Astrocyte (in vitro differentiated cells and primary cell): ENCODE results near the gene IL9R. TPM values are rescaled to one million over a fixed set of nuclear protein-coding genes. Genes with fewer than 3 reads are reported as not detected.

ENCODE experiments used
- DNase-seq: peaks from one replicate; pipeline ENCODE4 v3.0.0-alpha.2; 2010; ENCODE audit warnings: low read depth
- FAIRE-seq: peaks from 2 replicates; lab custom pipeline; 2011; peaks lifted over from hg19 to GRCh38; lab: Jason Lieb, UNC
- H2AFZ ChIP-seq: 2 replicates; pipeline ENCODE4 v1.6.0; 2012; ENCODE audit warnings: low read depth, low read length, inconsistent platforms
- H3K27ac ChIP-seq: 2 replicates; pipeline ENCODE4 v1.5.1; 2011; ENCODE audit warnings: low read depth, low read length, inconsistent platforms
- H3K27me3 ChIP-seq: 2 replicates; pipeline ENCODE4 v1.6.0; 2011; ENCODE audit warnings: low read length, inconsistent platforms; ENCODE audit not compliant: insufficient read depth
- H3K36me3 ChIP-seq: 2 replicates; pipeline ENCODE4 v1.5.1; 2011; ENCODE audit warnings: low read length, inconsistent platforms; ENCODE audit not compliant: insufficient read depth
- H3K4me1 ChIP-seq: 2 replicates; pipeline ENCODE4 v1.5.1; 2011; ENCODE audit warnings: low read length, inconsistent platforms; ENCODE audit not compliant: insufficient read depth
- H3K4me2 ChIP-seq: 2 replicates; pipeline ENCODE4 v1.6.0; 2012; ENCODE audit warnings: low read length, inconsistent platforms
- H3K4me3 ChIP-seq: 2 replicates; pipeline ENCODE4 v1.5.1; 2011; ENCODE audit warnings: low read depth, mild to moderate bottlenecking, low read length, inconsistent platforms; ENCODE audit not compliant: insufficient read depth
- H3K79me2 ChIP-seq: 2 replicates; pipeline ENCODE4 v1.6.0; 2012; ENCODE audit warnings: mild to moderate bottlenecking, low read length, inconsistent platforms; ENCODE audit not compliant: insufficient read depth
- H3K9ac ChIP-seq: 2 replicates; pipeline ENCODE4 v1.6.0; 2012; ENCODE audit warnings: mild to moderate bottlenecking, low read length, inconsistent platforms
- H3K9me3 ChIP-seq: 2 replicates; pipeline ENCODE4 v1.5.1; 2012; ENCODE audit warnings: low read depth, mild to moderate bottlenecking, low read length, inconsistent platforms; ENCODE audit not compliant: insufficient read depth
- H4K20me1 ChIP-seq: 2 replicates; pipeline ENCODE4 v1.6.0; 2012; ENCODE audit warnings: low read length, inconsistent platforms; ENCODE audit not compliant: insufficient read depth
- H3K27ac Mint-ChIP-seq: one replicate; pipeline ENCODE4 v1.8.0; 2021; ENCODE audit warnings: mild to moderate bottlenecking, mixed read lengths; ENCODE audit not compliant: unreplicated experiment
- H3K27me3 Mint-ChIP-seq: one replicate; pipeline ENCODE4 v1.8.0; 2021; ENCODE audit warnings: low read depth, mixed read lengths; ENCODE audit not compliant: unreplicated experiment
- H3K36me3 Mint-ChIP-seq: one replicate; pipeline ENCODE4 v1.8.0; 2021; ENCODE audit warnings: low read depth, mixed read lengths; ENCODE audit not compliant: unreplicated experiment
- H3K4me1 Mint-ChIP-seq: one replicate; pipeline ENCODE4 v1.8.0; 2021; ENCODE audit warnings: low read depth, mixed read lengths; ENCODE audit not compliant: unreplicated experiment
- H3K4me3 Mint-ChIP-seq: one replicate; pipeline ENCODE4 v1.8.0; 2021; ENCODE audit warnings: mild to moderate bottlenecking, moderate library complexity, mixed read lengths; ENCODE audit not compliant: unreplicated experiment
- H3K9me3 Mint-ChIP-seq: one replicate; pipeline ENCODE4 v1.8.0; 2021; ENCODE audit warnings: mild to moderate bottlenecking, mixed read lengths; ENCODE audit not compliant: unreplicated experiment
- EZH2 ChIP-seq: IDR thresholded peaks from 2 replicates; pipeline ENCODE4 v1.6.1; 2012; ENCODE audit warnings: mild to moderate bottlenecking, low read length, inconsistent platforms; ENCODE audit not compliant: insufficient read depth
- total RNA-seq: library from RNA; stranded (reverse); gene quantifications from 2 replicates; pipeline ENCODE4 v1.2.1, GENCODE V29; 2021
- TF ChIP-seq, protein P1 (sequence below): IDR thresholded peaks from 2 replicates; pipeline ENCODE4 v1.5.1; 2011; ENCODE audit warnings: low read depth, mild to moderate bottlenecking, inconsistent platforms, low read length, moderate library complexity; ENCODE audit not compliant: insufficient read depth

IL9R gene
- total RNA-seq, 1 donor from 2014 or later = not detected

DNA sequence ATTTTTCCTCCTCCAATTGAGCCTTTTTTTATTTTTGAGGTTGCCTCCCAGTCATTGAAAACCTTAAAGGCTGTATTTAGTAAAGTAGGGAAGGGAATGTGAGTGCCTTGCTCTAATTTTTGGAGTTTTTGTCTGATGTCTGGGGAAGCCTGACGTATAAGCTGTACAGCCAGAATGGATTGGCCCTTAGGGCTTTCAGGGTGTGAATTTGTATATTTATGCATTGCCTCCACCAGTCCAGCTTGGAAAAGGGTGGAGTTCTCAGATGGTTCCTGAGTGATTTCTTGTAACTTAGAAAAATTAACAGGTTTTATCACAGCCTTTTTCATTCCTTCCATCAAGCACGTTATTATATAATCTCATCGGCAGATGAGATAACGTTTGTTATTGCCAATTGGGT, 8.6 kb upstream of the IL9R start:
- Histone ChIP-seq H3K79me2 (no peaks in the 10 kb centered on the region), H3K9ac (no peak overlapping the region), H3K36me3 (no peaks in the 10 kb centered on the region), H2AFZ (no peak overlapping the region), H3K27ac (no peak overlapping the region), H4K20me1 (no peaks in the 10 kb centered on the region), H3K27me3 (no peaks in the 10 kb centered on the region), H3K9me3 (peaks cover 4% of the 10 kb centered on the region), H3K4me1 (no peaks in the 10 kb centered on the region), H3K4me2 (no peak overlapping the region), H3K4me3 (no peak overlapping the region)
- H3K4me1 Mint-ChIP-seq = no peaks in the 10 kb centered on the region
- H3K36me3 Mint-ChIP-seq = no peaks in the 10 kb centered on the region
- no peak for DNase-seq
- peaks cover 12% of the 10 kb centered on the region for H3K9me3 Mint-ChIP-seq
- H3K4me3 Mint-ChIP-seq = no peak overlapping the region
- H3K27me3 Mint-ChIP-seq = no peaks in the 10 kb centered on the region
- no peak overlapping the region for H3K27ac Mint-ChIP-seq
- FAIRE-seq = no peak
- TF ChIP-seq, protein P1, sequence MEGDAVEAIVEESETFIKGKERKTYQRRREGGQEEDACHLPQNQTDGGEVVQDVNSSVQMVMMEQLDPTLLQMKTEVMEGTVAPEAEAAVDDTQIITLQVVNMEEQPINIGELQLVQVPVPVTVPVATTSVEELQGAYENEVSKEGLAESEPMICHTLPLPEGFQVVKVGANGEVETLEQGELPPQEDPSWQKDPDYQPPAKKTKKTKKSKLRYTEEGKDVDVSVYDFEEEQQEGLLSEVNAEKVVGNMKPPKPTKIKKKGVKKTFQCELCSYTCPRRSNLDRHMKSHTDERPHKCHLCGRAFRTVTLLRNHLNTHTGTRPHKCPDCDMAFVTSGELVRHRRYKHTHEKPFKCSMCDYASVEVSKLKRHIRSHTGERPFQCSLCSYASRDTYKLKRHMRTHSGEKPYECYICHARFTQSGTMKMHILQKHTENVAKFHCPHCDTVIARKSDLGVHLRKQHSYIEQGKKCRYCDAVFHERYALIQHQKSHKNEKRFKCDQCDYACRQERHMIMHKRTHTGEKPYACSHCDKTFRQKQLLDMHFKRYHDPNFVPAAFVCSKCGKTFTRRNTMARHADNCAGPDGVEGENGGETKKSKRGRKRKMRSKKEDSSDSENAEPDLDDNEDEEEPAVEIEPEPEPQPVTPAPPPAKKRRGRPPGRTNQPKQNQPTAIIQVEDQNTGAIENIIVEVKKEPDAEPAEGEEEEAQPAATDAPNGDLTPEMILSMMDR = no peak
- no peak for TF ChIP-seq EZH2

DNA sequence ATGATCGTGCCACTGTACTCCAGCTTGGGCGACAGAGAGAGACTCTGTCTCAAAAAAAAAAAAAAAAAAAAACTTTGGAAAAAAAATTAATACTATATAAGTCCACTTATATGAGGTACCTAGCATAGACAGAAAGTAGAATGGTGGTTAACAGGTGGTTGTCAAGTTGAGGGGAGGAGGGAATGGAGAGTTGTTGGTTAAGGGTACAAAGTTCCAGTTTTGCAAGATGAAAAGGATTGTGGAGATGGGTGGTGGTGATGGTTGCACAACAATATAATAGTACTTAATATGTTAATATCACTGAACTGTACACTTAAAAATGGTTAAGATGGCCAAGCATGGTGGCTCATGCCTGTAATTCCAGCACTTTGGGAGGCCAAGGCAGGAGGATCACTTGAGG, 4.1 kb upstream of the IL9R start:
- no peak overlapping the region for H3K27ac Mint-ChIP-seq
- H3K4me2 ChIP-seq = no peak overlapping the region
- no peak overlapping the region for H3K27ac ChIP-seq
- H3K4me1 ChIP-seq = no peaks in the 10 kb centered on the region
- H3K9me3 ChIP-seq = peaks cover 2% of the 10 kb centered on the region
- no peak overlapping the region for H3K9ac ChIP-seq
- no peaks in the 10 kb centered on the region for H3K27me3 ChIP-seq
- FAIRE-seq (no peak), DNase-seq (no peak)
- no peaks in the 10 kb centered on the region for H3K36me3 Mint-ChIP-seq
- TF ChIP-seq, protein P1 = no peak
- TF ChIP-seq EZH2 = no peak
- no peaks in the 10 kb centered on the region for H4K20me1 ChIP-seq
- no peaks in the 10 kb centered on the region for H3K36me3 ChIP-seq
- H3K4me3 ChIP-seq = no peak overlapping the region
- H3K27me3 Mint-ChIP-seq = no peaks in the 10 kb centered on the region
- H3K4me3 Mint-ChIP-seq = no peak overlapping the region
- H2AFZ ChIP-seq = no peak overlapping the region
- no peaks in the 10 kb centered on the region for H3K79me2 ChIP-seq
- no peaks in the 10 kb centered on the region for H3K4me1 Mint-ChIP-seq
- H3K9me3 Mint-ChIP-seq = peaks cover 9% of the 10 kb centered on the region

DNA sequence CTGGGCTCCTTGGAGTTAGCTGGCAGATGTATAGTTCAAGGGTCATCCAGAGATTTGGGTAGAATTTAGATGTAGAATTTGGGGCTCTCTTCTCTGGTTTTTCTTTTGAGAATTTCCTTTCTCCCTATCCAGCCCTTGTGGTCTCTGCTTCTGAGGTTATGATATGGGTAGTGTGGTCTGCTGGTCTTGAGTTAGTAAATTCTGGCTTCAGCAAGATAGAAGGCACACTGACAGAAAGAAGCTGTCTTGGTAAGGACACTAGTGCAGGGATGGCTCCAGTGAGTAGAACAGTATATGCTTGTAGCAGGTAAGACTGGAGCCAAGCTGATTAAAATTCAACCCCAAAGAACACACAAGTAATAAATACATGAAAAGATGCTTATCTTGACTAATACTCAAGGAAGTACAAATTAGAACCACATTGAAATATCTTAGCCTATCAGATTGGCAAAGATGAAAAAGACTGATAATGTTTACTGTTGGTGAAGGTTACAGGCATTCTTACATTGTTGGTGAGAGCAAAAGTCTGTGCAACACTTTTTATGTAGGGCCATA, 2.1 kb upstream of the IL9R start:
- H2AFZ ChIP-seq = no peak overlapping the region
- H3K36me3 ChIP-seq = no peaks in the 10 kb centered on the region
- no peak for DNase-seq
- Mint-ChIP-seq H3K27ac (no peak overlapping the region), H3K9me3 (peaks cover 10% of the 10 kb centered on the region), H3K27me3 (no peaks in the 10 kb centered on the region), H3K36me3 (no peaks in the 10 kb centered on the region), H3K4me3 (no peak overlapping the region), H3K4me1 (no peaks in the 10 kb centered on the region)
- TF ChIP-seq, protein P1 = no peak
- TF ChIP-seq EZH2 = no peak
- H3K27me3 ChIP-seq = no peaks in the 10 kb centered on the region
- H4K20me1 ChIP-seq = no peaks in the 10 kb centered on the region
- no peak overlapping the region for H3K27ac ChIP-seq
- H3K79me2 ChIP-seq = no peaks in the 10 kb centered on the region
- FAIRE-seq = no peak
- H3K9me3 ChIP-seq = peaks cover 9% of the 10 kb centered on the region
- H3K4me3 ChIP-seq = no peak overlapping the region
- no peaks in the 10 kb centered on the region for H3K4me1 ChIP-seq
- H3K9ac ChIP-seq = no peak overlapping the region
- H3K4me2 ChIP-seq = no peak overlapping the region
